Esophagus muscularis mucosa (tissue), 4 donors: Measurements from ENCODE around the gene RAB6D.
"Not testable (repeated sequence)": the region's sequence is repeated elsewhere in the genome, so short reads cannot be mapped to it uniquely, and the experiment has no call there.

ENCODE experiments used
- CTCF ChIP-seq, 3 experiments: fragments of 200-600 bp in 2 of 3; fragments of 450-650 bp in 1 of 3; sonication (generic) in 2 of 3; IDR thresholded peaks; one replicate each; pipeline ENCODE4 v1.5.1; 2017 to 2019; ENCODE audit warnings: antibody characterized with exemption in 3 of 3, mild to moderate bottlenecking in 2 of 3, moderate library complexity in 1 of 3
- EP300 ChIP-seq: sonication (generic); formaldehyde crosslinking; IDR thresholded peaks from one replicate; pipeline ENCODE4 v1.6.1; 2017; ENCODE audit warnings: antibody characterized with exemption
- POLR2A ChIP-seq: fragments of 450-650 bp; IDR thresholded peaks from one replicate; pipeline ENCODE4 v1.6.1; 2017; ENCODE audit warnings: antibody characterized with exemption, moderate library complexity, mild to moderate bottlenecking, low read depth
- POLR2AphosphoS5 ChIP-seq, 2 donors: sonication (generic); formaldehyde crosslinking; IDR thresholded peaks; one replicate each; pipeline ENCODE4 v1.6.1; 2017; ENCODE audit warnings: antibody characterized with exemption in 2 of 2

- TF ChIP-seq CTCF (IDR thresholded peaks at IDR 0.05); EP300; POLR2AphosphoS5 (IDR thresholded peaks at IDR 0.05); POLR2A: not testable (repeated sequence)
These were observed 26.6 kb upstream of the RAB6D start for GRCh38 chr2:131390495-131391130.
